Measurements from ENCODE around the gene ETFA.

- TF ChIP-seq CTCF (IDR thresholded peaks at IDR 0.05) (no peak), EP300 (IDR thresholded peaks at IDR 0.05; ENCODE audit: low read depth) (no peak), POLR2AphosphoS5 (IDR thresholded peaks at IDR 0.05) (no peak), POLR2A (IDR thresholded peaks at IDR 0.05) (no peak)
Measured at GRCh38 chr15:76282465-76282864, 28.8 kb downstream of the ETFA start.
